ENCODE data around the gene FOXL2.
A peak's percentile ranks its signal among the peaks of the same experiment; 100 is the strongest.

Gene FOXL2

GRCh38 chr3:138975351-138975750 is 28.4 kb upstream of the FOXL2 start:
- H3K4me3 ChIP-seq (ENCODE audit: low read length, poor library complexity, severe bottlenecking) = no peak overlapping the region
- no peaks in the 10 kb centered on the region for H3K36me3 ChIP-seq (ENCODE audit: insufficient read depth, low read length)
- H3K4me1 ChIP-seq (ENCODE audit: insufficient read depth, low read length, poor library complexity, severe bottlenecking) = peaks cover 10% of the 10 kb centered on the region
- H3K9ac ChIP-seq (ENCODE audit: low read depth, low read length, poor library complexity, severe bottlenecking) = no peak overlapping the region
- H4K20me1 ChIP-seq (ENCODE audit: insufficient read depth, low read length, poor library complexity, severe bottlenecking) = no peaks in the 10 kb centered on the region
- TF ChIP-seq EZH2phosphoT487 (IDR thresholded peaks at IDR 0.05; ENCODE audit: borderline replicate concordance) = no peak
- TF ChIP-seq, protein P1, sequence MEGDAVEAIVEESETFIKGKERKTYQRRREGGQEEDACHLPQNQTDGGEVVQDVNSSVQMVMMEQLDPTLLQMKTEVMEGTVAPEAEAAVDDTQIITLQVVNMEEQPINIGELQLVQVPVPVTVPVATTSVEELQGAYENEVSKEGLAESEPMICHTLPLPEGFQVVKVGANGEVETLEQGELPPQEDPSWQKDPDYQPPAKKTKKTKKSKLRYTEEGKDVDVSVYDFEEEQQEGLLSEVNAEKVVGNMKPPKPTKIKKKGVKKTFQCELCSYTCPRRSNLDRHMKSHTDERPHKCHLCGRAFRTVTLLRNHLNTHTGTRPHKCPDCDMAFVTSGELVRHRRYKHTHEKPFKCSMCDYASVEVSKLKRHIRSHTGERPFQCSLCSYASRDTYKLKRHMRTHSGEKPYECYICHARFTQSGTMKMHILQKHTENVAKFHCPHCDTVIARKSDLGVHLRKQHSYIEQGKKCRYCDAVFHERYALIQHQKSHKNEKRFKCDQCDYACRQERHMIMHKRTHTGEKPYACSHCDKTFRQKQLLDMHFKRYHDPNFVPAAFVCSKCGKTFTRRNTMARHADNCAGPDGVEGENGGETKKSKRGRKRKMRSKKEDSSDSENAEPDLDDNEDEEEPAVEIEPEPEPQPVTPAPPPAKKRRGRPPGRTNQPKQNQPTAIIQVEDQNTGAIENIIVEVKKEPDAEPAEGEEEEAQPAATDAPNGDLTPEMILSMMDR (conservative IDR thresholded peaks at IDR 0.05; ENCODE audit: low read length) = no peak
- H3K4me2 ChIP-seq (ENCODE audit: low read depth, low read length, poor library complexity, severe bottlenecking) = no peak overlapping the region
- no peaks in the 10 kb centered on the region for H3K9me3 ChIP-seq (ENCODE audit: insufficient read depth, low read depth, low read length)
- H3K79me2 ChIP-seq (ENCODE audit: insufficient read depth, low read length) = no peaks in the 10 kb centered on the region
- no peak overlapping the region for H2AFZ ChIP-seq (ENCODE audit: low read length)
- no peaks in the 10 kb centered on the region for H3K27me3 ChIP-seq (ENCODE audit: insufficient read depth, low read length, poor library complexity, severe bottlenecking)
- no peaks in the 10 kb centered on the region for H3K9me2 ChIP-seq (replicated peaks; ENCODE audit: low read depth, low read length)
- H3F3A ChIP-seq (ENCODE audit: low read depth) = no peaks in the 10 kb centered on the region

DNA sequence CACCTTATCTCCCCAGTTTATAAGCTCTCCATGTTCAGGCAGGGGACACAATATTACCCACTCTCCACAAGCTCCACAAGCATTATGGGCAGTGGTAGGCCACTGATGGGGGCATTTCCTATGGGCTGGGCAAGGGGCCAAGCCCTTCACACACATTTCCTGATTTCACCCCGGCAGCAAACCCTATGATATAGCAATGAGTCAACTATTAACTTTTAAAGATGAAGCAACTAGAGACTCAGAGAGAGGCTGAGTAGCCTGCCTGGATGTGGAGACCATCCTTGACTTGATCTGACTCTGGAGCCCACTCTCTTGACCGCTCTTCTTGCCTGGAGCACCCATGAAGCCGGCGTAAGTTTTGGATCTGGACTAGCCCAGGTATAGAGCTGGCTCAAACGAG is 27.5 kb upstream of the FOXL2 start:
- Histone ChIP-seq H3K27me3 (ENCODE audit: insufficient read depth, low read length, poor library complexity, severe bottlenecking) (no peaks in the 10 kb centered on the region), H3K4me3 (ENCODE audit: low read length, poor library complexity, severe bottlenecking) (no peak overlapping the region), H4K20me1 (ENCODE audit: insufficient read depth, low read length, poor library complexity, severe bottlenecking) (no peaks in the 10 kb centered on the region), H3K9me3 (ENCODE audit: insufficient read depth, low read depth, low read length) (no peaks in the 10 kb centered on the region), H3K4me2 (ENCODE audit: low read depth, low read length, poor library complexity, severe bottlenecking) (no peak overlapping the region), H3K36me3 (ENCODE audit: insufficient read depth, low read length) (no peaks in the 10 kb centered on the region), H3K9me2 (replicated peaks; ENCODE audit: low read depth, low read length) (no peaks in the 10 kb centered on the region), H3K4me1 (ENCODE audit: insufficient read depth, low read length, poor library complexity, severe bottlenecking) (peaks cover 10% of the 10 kb centered on the region), H3K9ac (ENCODE audit: low read depth, low read length, poor library complexity, severe bottlenecking) (no peak overlapping the region), H2AFZ (ENCODE audit: low read length) (peak overlapping the region; percentile 7; the same call in 1 of the 2 replicates), H3F3A (ENCODE audit: low read depth) (no peaks in the 10 kb centered on the region), H3K79me2 (ENCODE audit: insufficient read depth, low read length) (no peaks in the 10 kb centered on the region)
- TF ChIP-seq EZH2phosphoT487 (IDR thresholded peaks at IDR 0.05; ENCODE audit: borderline replicate concordance) = no peak
- TF ChIP-seq, protein P1 (conservative IDR thresholded peaks at IDR 0.05; ENCODE audit: low read length) = no peak

GRCh38 chr3:138972941-138973340 is 26.0 kb upstream of the FOXL2 start:
- Histone ChIP-seq H3K79me2 (ENCODE audit: insufficient read depth, low read length) (no peaks in the 10 kb centered on the region), H4K20me1 (ENCODE audit: insufficient read depth, low read length, poor library complexity, severe bottlenecking) (no peaks in the 10 kb centered on the region), H3K9ac (ENCODE audit: low read depth, low read length, poor library complexity, severe bottlenecking) (no peak overlapping the region), H3K27me3 (ENCODE audit: insufficient read depth, low read length, poor library complexity, severe bottlenecking) (no peaks in the 10 kb centered on the region), H3K9me2 (replicated peaks; ENCODE audit: low read depth, low read length) (no peaks in the 10 kb centered on the region), H3K4me2 (ENCODE audit: low read depth, low read length, poor library complexity, severe bottlenecking) (no peak overlapping the region), H3K4me1 (ENCODE audit: insufficient read depth, low read length, poor library complexity, severe bottlenecking) (peaks cover 10% of the 10 kb centered on the region), H3K4me3 (ENCODE audit: low read length, poor library complexity, severe bottlenecking) (no peak overlapping the region), H3K9me3 (ENCODE audit: insufficient read depth, low read depth, low read length) (no peaks in the 10 kb centered on the region), H2AFZ (ENCODE audit: low read length) (no peak overlapping the region), H3K36me3 (ENCODE audit: insufficient read depth, low read length) (no peaks in the 10 kb centered on the region), H3F3A (ENCODE audit: low read depth) (no peaks in the 10 kb centered on the region)
- TF ChIP-seq, protein P1 (conservative IDR thresholded peaks at IDR 0.05; ENCODE audit: low read length) = no peak
- no peak for TF ChIP-seq EZH2phosphoT487 (IDR thresholded peaks at IDR 0.05; ENCODE audit: borderline replicate concordance)
